Kidney (tissue), 14 donors: ENCODE data around the gene PTGES3. TPM values are rescaled to one million over a fixed set of nuclear protein-coding genes. Genes with fewer than 3 reads are reported as not detected.
A peak's percentile ranks its signal among the peaks of the same experiment; 100 is the strongest.

Source experiments
- DNase-seq, 5 donors: peaks; one replicate each; pipeline ENCODE4 v3.0.0-alpha.2; 2013 to 2020
- FAIRE-seq: peaks from 2 replicates; lab custom pipeline; 2012; peaks lifted over from hg19 to GRCh38; lab: Jason Lieb, UNC
- H3K27ac ChIP-seq, 2 donors: one replicate each; pipeline ENCODE4 v1.7.0; 2013; ENCODE audit warnings: low read depth in 2 of 2, low read length in 2 of 2, inconsistent platforms in 1 of 2
- H3K27me3 ChIP-seq: one replicate; pipeline ENCODE4 v1.7.1; 2013; ENCODE audit warnings: low read length, inconsistent platforms; ENCODE audit not compliant: control insufficient read depth, insufficient read depth
- H3K36me3 ChIP-seq, 3 donors: one replicate each; pipeline versions ENCODE4 v1.7.0 to v1.7.1; 2013; ENCODE audit warnings: low read length in 3 of 3, control low read depth in 1 of 3, inconsistent platforms in 1 of 3; ENCODE audit not compliant: insufficient read depth in 3 of 3, control insufficient read depth in 2 of 3
- H3K4me1 ChIP-seq, 3 donors: one replicate each; pipeline versions ENCODE4 v1.7.0 to v1.7.1; 2013; ENCODE audit warnings: low read length in 3 of 3, inconsistent platforms in 1 of 3, low read depth in 1 of 3; ENCODE audit not compliant: control insufficient read depth in 2 of 3, insufficient read depth in 2 of 3
- H3K4me3 ChIP-seq, 3 donors: one replicate each; pipeline versions ENCODE4 v1.7.0 to v1.8.1; 2013; ENCODE audit warnings: low read length in 3 of 3, control low read depth in 1 of 3, inconsistent platforms in 1 of 3
- H3K9ac ChIP-seq, 3 donors: one replicate each; pipeline versions ENCODE4 v1.7.0 to v1.7.1; 2013; ENCODE audit warnings: low read length in 3 of 3, control low read depth in 1 of 3, inconsistent platforms in 1 of 3
- H3K9me3 ChIP-seq, 3 donors: one replicate each; pipeline versions ENCODE4 v1.7.0 to v1.7.1; 2013; ENCODE audit warnings: low read length in 3 of 3, control low read depth in 1 of 3, inconsistent platforms in 1 of 3; ENCODE audit not compliant: control insufficient read depth in 2 of 3, insufficient read depth in 1 of 3
- intact Hi-C: fragments of 100-400 bp; cut with DNase I; formaldehyde crosslinking; loops from one replicate; pipeline ENCODE4 v1.11.1; 2022
- polyA plus RNA-seq: library from polyadenylated mRNA; stranded (reverse); fragments of 350-450 nt; fragmentation: Illumina TruSeq; extraction: RNeasy Lipid Tissue Mini Kit (QIAGEN cat#74804); gene quantifications from one replicate; pipeline ENCODE4 v1.2.3, GENCODE V29; 2014; ENCODE audit warnings: low read depth, low replicate concordance; ENCODE audit not compliant: insufficient read depth
- total RNA-seq: library from RNA; stranded (reverse); fragmentation: NEBNext Ultra II Directional; extraction: Animal tissue kit (Norgen Biotek cat#: 25700); gene quantifications from one replicate; pipeline ENCODE4 v1.2.1, GENCODE V29; 2021
- TF ChIP-seq, protein P1 (sequence below): IDR thresholded peaks from 3 replicates; pipeline ENCODE4 v1.5.1; 2012; ENCODE audit warnings: mild to moderate bottlenecking, moderate library complexity, borderline replicate concordance; ENCODE audit not compliant: insufficient read depth; ENCODE audit errors: extremely low read depth
- donor health status: control.
- donor health status: control.
- donor health status: control.
- donor health status: control.
- donor health status: control.
- donor health status: DM: yes; HTN: yes; CAD: no.
- donor health status: Normal renal cell carcinoma (clear cell type).

The PTGES3 gene
- total and polyA plus RNA-seq, 2 donors from 2014 or later = 186 to 207 TPM

- TF ChIP-seq, protein P1, sequence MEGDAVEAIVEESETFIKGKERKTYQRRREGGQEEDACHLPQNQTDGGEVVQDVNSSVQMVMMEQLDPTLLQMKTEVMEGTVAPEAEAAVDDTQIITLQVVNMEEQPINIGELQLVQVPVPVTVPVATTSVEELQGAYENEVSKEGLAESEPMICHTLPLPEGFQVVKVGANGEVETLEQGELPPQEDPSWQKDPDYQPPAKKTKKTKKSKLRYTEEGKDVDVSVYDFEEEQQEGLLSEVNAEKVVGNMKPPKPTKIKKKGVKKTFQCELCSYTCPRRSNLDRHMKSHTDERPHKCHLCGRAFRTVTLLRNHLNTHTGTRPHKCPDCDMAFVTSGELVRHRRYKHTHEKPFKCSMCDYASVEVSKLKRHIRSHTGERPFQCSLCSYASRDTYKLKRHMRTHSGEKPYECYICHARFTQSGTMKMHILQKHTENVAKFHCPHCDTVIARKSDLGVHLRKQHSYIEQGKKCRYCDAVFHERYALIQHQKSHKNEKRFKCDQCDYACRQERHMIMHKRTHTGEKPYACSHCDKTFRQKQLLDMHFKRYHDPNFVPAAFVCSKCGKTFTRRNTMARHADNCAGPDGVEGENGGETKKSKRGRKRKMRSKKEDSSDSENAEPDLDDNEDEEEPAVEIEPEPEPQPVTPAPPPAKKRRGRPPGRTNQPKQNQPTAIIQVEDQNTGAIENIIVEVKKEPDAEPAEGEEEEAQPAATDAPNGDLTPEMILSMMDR = no peak
- peaks cover 0 to 10% (median 9%) of the 10 kb centered on the region in 3 donors for H3K4me1 ChIP-seq
- FAIRE-seq (no peak), DNase-seq (peak in 1 of 5 donors; percentile 19)
- H3K27ac ChIP-seq = no peak overlapping the region
- intact Hi-C loops = no loop called here
- no peaks in the 10 kb centered on the region for H3K9me3 ChIP-seq
- no peak overlapping the region for H3K9ac ChIP-seq
- H3K27me3 ChIP-seq = no peaks in the 10 kb centered on the region
- H3K36me3 ChIP-seq = no peaks in the 10 kb centered on the region
- no peak overlapping the region for H3K4me3 ChIP-seq
Measured at GRCh38 chr12:56679883-56680575, 8.1 kb downstream of the PTGES3 start.

GRCh38 chr12:56678852-56679251 lies 9.2 kb downstream of the PTGES3 start:
- Histone ChIP-seq H3K36me3 (no peaks in the 10 kb centered on the region), H3K9me3 (no peaks in the 10 kb centered on the region), H3K9ac (no peak overlapping the region), H3K27ac (no peak overlapping the region), H3K4me3 (no peak overlapping the region), H3K4me1 (peaks cover 0 to 10% (median 9%) of the 10 kb centered on the region in 3 donors), H3K27me3 (no peaks in the 10 kb centered on the region)
- TF ChIP-seq, protein P1 = no peak
- FAIRE-seq (no peak), DNase-seq (peak in 1 of 5 donors; percentile 2)
- intact Hi-C loops = no loop called here

GRCh38 chr12:56677680-56678079 lies 10.4 kb downstream of the PTGES3 start:
- Histone ChIP-seq H3K4me3 (no peak overlapping the region), H3K9ac (no peak overlapping the region), H3K4me1 (peaks cover 0 to 10% (median 9%) of the 10 kb centered on the region in 3 donors), H3K36me3 (no peaks in the 10 kb centered on the region), H3K27me3 (no peaks in the 10 kb centered on the region), H3K9me3 (no peaks in the 10 kb centered on the region), H3K27ac (no peak overlapping the region)
- TF ChIP-seq, protein P1 = no peak
- DNase-seq (no peak), FAIRE-seq (no peak)
- intact Hi-C loops = no loop called here
